Glutamatergic neuron (in vitro differentiated cells): Measurements from ENCODE around the gene ILDR1. TPM values are rescaled to one million over a fixed set of nuclear protein-coding genes. Genes with fewer than 3 reads are reported as not detected.

Experiments
- DNase-seq: peaks from one replicate; pipeline ENCODE4 v3.0.0; 2022
- H3K27ac Mint-ChIP-seq: one replicate; pipeline ENCODE4 v1.8.0; 2020; ENCODE audit warnings: mild to moderate bottlenecking, mixed read lengths, inconsistent platforms; ENCODE audit not compliant: unreplicated experiment
- H3K27me3 Mint-ChIP-seq: one replicate; pipeline ENCODE4 v1.8.0; 2020; ENCODE audit warnings: mild to moderate bottlenecking, moderate library complexity, mixed read lengths, inconsistent platforms; ENCODE audit not compliant: unreplicated experiment
- H3K36me3 Mint-ChIP-seq: one replicate; pipeline ENCODE4 v1.8.0; 2020; ENCODE audit warnings: mild to moderate bottlenecking, mixed read lengths, inconsistent platforms; ENCODE audit not compliant: unreplicated experiment
- H3K4me1 Mint-ChIP-seq: one replicate; pipeline ENCODE4 v1.8.0; 2020; ENCODE audit warnings: mild to moderate bottlenecking, low read depth, mixed read lengths, inconsistent platforms; ENCODE audit not compliant: unreplicated experiment
- H3K4me3 Mint-ChIP-seq: one replicate; pipeline ENCODE4 v1.8.0; 2020; ENCODE audit warnings: mild to moderate bottlenecking, mixed read lengths, inconsistent platforms; ENCODE audit not compliant: unreplicated experiment
- H3K9me3 Mint-ChIP-seq: one replicate; pipeline ENCODE4 v1.8.0; 2020; ENCODE audit warnings: mild to moderate bottlenecking, moderate library complexity, mixed read lengths, inconsistent platforms; ENCODE audit not compliant: unreplicated experiment
- CTCF ChIP-seq: fragments of 200-600 bp; sonication (generic); IDR thresholded peaks from one replicate; pipeline ENCODE4 v1.5.0; 2021; ENCODE audit not compliant: partially characterized antibody, unreplicated experiment
- total RNA-seq: library from RNA; stranded (reverse); fragmentation: NEBNext Ultra II Directional; extraction: Animal tissue kit (Norgen Biotek cat#: 25700); gene quantifications from one replicate; pipeline ENCODE4 v1.2.1, GENCODE V29; 2021; ENCODE audit not compliant: unreplicated experiment

ILDR1 gene
- total RNA-seq, 1 donor from 2014 or later: not detected

- Mint-ChIP-seq H3K4me3 (no peak overlapping the region), H3K27me3 (peaks cover 4% of the 10 kb centered on the region), H3K9me3 (peaks cover 5% of the 10 kb centered on the region), H3K27ac (no peak overlapping the region), H3K36me3 (no peaks in the 10 kb centered on the region), H3K4me1 (no peaks in the 10 kb centered on the region)
- DNase-seq: no peak
- no peak for TF ChIP-seq CTCF
Measured at GRCh38 chr3:122004107-122004506, 17.9 kb downstream of the ILDR1 start.

GRCh38 chr3:122003606-122004005, 18.4 kb downstream of the ILDR1 start:
- DNase-seq: no peak
- peaks cover 5% of the 10 kb centered on the region for H3K27me3 Mint-ChIP-seq

GRCh38 chr3:122003112-122003511, 18.9 kb downstream of the ILDR1 start:
- Mint-ChIP-seq H3K4me1 (no peaks in the 10 kb centered on the region), H3K27ac (no peak overlapping the region), H3K36me3 (no peaks in the 10 kb centered on the region), H3K27me3 (peaks cover 6% of the 10 kb centered on the region), H3K4me3 (no peak overlapping the region), H3K9me3 (peaks cover 5% of the 10 kb centered on the region)
- no peak for DNase-seq
- no peak for TF ChIP-seq CTCF

More at GRCh38 chr3:122003606-122004005, 18.4 kb downstream of the ILDR1 start:
- H3K36me3 Mint-ChIP-seq: no peaks in the 10 kb centered on the region
- H3K4me1 Mint-ChIP-seq: no peaks in the 10 kb centered on the region
- H3K4me3 Mint-ChIP-seq: no peak overlapping the region
- H3K9me3 Mint-ChIP-seq: peaks cover 5% of the 10 kb centered on the region
- no peak overlapping the region for H3K27ac Mint-ChIP-seq
- TF ChIP-seq CTCF: no peak

- Mint-ChIP-seq H3K9me3 (peaks cover 5% of the 10 kb centered on the region), H3K27ac (no peak overlapping the region), H3K27me3 (peaks cover 6% of the 10 kb centered on the region), H3K4me3 (no peak overlapping the region), H3K36me3 (no peaks in the 10 kb centered on the region), H3K4me1 (no peaks in the 10 kb centered on the region)
- TF ChIP-seq CTCF: no peak
- DNase-seq: no peak
Measured at GRCh38 chr3:122002611-122003010, 19.4 kb downstream of the ILDR1 start.

- Mint-ChIP-seq H3K27me3 (peaks cover 6% of the 10 kb centered on the region), H3K27ac (no peak overlapping the region), H3K4me1 (no peaks in the 10 kb centered on the region), H3K4me3 (no peak overlapping the region), H3K9me3 (peaks cover 5% of the 10 kb centered on the region), H3K36me3 (no peaks in the 10 kb centered on the region)
- no peak for TF ChIP-seq CTCF
- no peak for DNase-seq
Measured at GRCh38 chr3:122001892-122002291, 20.2 kb downstream of the ILDR1 start.
